Choroid plexus epithelial cell (primary cell): ENCODE measurements around the gene SENP7.

Experiments used
- DNase-seq: peaks from one replicate; pipeline ENCODE4 v3.0.0-alpha.2; 2010; ENCODE audit warnings: low read depth
- H3K4me3 ChIP-seq: 2 replicates; pipeline ENCODE4 v1.5.1; 2011; ENCODE audit warnings: low read depth, mild to moderate bottlenecking, control low read depth, low read length, moderate library complexity
- TF ChIP-seq, protein P1 (sequence below): conservative IDR thresholded peaks from 2 replicates; pipeline ENCODE4 v1.5.1; 2011; ENCODE audit warnings: low read depth, mild to moderate bottlenecking, control low read depth, inconsistent platforms, low read length, moderate library complexity

The SENP7 gene

DNA sequence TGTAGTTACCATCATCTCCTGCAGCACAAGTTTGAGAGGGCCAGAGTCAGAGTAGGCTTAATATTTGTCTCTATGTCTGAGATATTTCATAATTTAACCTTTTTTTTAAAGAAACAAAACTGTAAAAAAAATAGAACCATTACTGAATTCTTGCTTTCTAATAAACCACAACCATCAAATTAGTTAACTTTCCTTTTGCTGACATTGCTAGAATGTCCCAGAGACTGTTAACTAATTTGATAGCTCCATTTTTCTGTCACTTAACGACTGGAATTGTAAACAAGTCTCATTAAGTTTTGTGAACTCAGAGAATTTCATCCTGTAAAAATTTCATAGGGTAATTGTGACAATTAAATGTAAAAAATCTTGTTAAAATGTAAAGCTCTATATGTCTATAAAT is 228.3 kb downstream of the SENP7 start:
- DNase-seq, result no peak
- TF ChIP-seq, protein P1, sequence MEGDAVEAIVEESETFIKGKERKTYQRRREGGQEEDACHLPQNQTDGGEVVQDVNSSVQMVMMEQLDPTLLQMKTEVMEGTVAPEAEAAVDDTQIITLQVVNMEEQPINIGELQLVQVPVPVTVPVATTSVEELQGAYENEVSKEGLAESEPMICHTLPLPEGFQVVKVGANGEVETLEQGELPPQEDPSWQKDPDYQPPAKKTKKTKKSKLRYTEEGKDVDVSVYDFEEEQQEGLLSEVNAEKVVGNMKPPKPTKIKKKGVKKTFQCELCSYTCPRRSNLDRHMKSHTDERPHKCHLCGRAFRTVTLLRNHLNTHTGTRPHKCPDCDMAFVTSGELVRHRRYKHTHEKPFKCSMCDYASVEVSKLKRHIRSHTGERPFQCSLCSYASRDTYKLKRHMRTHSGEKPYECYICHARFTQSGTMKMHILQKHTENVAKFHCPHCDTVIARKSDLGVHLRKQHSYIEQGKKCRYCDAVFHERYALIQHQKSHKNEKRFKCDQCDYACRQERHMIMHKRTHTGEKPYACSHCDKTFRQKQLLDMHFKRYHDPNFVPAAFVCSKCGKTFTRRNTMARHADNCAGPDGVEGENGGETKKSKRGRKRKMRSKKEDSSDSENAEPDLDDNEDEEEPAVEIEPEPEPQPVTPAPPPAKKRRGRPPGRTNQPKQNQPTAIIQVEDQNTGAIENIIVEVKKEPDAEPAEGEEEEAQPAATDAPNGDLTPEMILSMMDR, result no peak
- H3K4me3 ChIP-seq, result no peak overlapping the region

DNA sequence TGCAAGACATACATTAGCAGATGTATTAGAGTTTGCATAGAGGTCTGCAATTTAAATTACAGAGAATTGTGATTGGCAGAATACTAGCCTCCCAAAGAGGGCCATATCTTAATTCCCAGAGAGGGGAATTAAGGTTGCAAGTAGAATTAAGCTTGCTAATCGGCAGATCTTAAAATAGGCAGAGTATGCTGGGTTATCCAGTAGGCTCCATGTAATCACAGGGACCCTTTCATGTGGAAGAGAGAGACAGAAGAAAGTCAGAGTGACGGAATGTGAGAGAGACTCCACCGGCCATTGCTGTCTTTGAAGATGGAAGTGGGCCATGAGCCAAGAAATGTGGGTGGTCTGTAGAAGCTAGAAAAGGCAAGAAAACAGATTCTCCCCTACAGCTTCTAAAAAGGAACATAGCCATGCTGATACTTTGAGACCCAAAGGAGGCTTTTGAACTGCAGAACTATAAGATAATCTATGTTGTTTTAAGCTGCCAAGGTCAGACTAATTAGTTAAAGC is 231.4 kb downstream of the SENP7 start:
- DNase-seq, result no peak
- TF ChIP-seq, protein P1, result no peak
- H3K4me3 ChIP-seq, result no peak overlapping the region

DNA sequence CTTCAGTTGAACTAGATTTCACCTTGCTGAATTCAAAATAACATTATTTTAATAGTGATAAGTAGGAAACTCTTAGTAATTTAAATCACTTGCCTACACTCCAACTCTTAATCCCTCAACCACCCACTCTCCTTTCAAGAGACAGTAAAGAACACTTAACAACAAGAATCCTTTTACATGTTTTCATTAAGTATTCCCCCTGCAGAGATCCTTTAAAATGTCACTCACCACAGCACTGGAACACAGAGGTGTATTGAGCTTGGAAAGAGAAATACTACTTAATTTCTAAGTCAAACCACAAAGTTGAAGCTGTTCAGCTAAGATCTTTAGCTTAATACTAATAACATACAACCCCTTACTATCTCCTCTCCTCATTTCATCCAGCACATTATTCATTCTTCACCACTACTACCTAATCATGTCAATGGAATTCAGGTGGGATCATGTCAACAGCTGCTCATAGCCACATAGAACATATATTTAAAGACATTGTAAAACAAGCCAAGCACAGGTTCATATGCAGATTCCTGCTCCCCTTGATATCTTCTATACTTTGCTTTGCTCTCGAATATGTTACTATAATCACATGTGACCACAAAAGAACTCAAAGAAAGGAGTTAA is 233.1 kb downstream of the SENP7 start:
- H3K4me3 ChIP-seq, result no peak overlapping the region
- TF ChIP-seq, protein P1, result no peak
- no peak for DNase-seq

DNA sequence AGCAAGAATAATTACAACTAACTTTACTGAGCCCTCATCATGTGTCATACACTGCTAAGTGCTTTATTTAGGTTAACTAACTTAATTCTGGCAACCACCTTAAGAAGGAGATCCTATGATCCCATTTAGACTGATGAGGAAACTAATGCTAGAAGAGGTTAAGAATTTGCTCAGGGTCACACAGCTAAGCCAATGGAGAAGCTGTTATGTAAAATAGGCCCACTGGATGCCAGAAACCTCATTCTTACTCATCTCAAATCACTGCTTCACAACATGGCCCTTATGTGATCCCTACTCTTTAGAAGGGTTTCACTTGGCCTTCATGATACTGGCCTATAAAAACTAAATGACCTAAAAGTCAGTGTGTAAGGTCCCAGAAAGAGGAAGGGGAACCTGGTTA is 233.8 kb downstream of the SENP7 start:
- H3K4me3 ChIP-seq, result no peak overlapping the region
- TF ChIP-seq, protein P1, result no peak
- DNase-seq, result no peak

DNA sequence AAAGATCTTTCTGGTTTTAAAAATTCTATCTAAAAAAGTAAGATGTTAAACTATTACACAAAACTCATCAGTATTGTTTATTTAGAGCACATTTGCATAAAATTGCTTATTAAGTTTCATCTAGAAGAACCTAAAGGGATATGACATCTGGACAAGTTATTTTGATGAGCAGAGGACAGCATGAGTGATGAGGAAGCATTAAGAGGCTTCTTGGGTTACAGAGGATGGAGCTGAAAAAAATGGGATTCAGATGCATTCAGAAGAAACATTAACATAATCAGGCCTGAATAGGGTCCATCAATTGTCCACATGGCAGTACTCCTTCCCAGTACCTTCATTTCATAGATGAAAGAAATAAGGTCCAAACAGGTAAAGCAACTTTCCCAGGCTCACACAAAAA is 234.3 kb downstream of the SENP7 start:
- no peak overlapping the region for H3K4me3 ChIP-seq
- TF ChIP-seq, protein P1, result no peak
- DNase-seq, result no peak
